DMS 273 treated with DMSO at 0.1 percent for 48 hours (cell line): Measurements from ENCODE around the gene RAB11A.

Source experiments
- DNase-seq: peaks from one replicate; lab custom pipeline; 2025; lab: John Stamatoyannopoulos, UW

The RAB11A gene

DNA sequence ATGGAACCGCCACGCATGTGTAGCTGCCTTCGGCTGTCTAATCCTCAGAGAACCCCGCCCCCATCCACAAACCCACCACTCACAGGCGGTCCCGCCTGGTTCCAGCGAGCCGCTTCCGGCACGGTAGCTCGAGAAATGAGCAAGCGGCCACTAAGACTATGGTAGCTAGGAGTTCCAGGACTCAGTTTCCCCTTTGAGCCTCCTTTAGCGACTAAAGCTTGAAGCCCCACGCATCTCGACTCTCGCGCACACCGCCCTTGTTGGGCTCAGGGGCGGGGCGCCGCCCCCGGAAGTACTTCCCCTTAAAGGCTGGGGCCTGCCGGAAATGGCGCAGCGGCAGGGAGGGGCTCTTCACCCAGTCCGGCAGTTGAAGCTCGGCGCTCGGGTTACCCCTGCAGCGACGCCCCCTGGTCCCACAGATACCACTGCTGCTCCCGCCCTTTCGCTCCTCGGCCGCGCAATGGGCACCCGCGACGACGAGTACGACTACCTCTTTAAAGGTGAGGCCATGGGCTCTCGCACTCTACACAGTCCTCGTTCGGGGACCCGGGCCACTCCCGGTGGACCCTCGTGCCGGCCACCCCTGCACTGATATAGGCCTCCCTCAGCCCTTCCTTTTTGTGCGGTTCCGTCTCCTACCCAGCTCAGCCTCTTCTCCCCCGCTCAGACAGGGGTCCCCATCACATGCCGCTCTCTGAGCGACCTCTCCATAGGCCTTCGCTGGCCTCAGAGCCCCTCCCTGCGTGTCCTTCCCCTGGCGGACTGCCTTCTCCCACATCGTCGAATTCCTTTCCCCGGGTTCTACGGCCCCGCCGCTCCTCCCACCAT lies at the start of gene RAB11A:
Gene RAB11A, plus strand, starts transcription at position 366 of the 828 bp plus-strand sequence. Its CDS starts 95 bp downstream, at position 461.
- DNase-seq = peak; percentile 83

DNA sequence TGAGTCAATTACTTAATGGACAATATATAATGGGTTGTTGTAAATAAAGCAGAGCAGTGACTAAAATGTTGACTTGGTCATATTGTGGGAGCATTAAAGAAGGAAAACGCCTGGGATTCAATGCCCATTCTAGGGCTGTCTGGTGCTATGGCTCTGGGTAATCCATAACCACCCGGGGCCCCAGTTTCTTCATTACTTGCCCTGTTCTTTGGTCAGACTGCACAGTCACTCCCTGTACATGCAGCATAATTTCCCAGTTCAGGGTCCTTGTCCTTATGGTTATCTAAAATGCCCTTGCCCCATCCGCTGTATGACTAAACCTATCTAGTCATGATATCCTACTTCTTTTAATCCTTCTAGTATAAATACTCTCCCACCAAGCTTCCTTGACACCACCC lies 49.7 kb upstream of the RAB11A start:
- DNase-seq = no peak

DNA sequence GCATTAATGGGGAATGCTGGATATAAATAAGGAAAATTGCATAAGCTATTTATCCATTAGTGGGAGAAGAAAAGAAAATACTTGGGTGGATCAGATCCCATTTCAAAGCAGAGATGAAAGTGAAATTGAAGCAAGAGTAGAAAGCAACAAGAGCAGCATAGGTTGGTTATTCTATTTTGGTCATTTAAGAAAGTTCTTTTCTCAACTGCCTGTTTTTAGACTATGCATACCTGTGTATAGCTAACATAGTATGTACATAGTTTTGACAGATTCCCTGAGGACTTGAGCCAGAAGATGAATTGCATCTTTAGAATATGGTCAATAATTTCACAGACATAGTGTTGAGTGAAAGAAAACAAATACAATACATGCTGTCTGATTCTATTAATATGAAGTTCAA lies 48.2 kb upstream of the RAB11A start:
- no peak for DNase-seq

DNA sequence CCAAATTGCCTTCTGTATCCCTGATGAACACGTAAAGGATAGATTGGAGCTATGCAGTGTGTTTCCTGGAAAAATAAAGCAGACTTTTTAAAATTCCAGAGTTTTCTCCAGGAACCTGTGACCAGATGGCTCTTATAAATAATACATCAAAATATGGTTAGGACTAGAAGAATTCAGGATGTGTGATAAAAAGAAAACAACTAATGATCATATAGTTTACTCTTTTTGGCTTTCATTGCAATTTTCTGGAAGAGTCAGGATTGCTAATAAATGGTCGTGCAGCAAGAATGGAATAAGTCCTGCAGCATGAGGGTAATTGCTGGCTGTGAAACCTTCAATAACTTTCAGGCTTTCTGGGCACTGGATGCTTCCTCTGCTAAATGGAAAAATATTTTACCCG lies 47.0 kb upstream of the RAB11A start:
- no peak for DNase-seq

DNA sequence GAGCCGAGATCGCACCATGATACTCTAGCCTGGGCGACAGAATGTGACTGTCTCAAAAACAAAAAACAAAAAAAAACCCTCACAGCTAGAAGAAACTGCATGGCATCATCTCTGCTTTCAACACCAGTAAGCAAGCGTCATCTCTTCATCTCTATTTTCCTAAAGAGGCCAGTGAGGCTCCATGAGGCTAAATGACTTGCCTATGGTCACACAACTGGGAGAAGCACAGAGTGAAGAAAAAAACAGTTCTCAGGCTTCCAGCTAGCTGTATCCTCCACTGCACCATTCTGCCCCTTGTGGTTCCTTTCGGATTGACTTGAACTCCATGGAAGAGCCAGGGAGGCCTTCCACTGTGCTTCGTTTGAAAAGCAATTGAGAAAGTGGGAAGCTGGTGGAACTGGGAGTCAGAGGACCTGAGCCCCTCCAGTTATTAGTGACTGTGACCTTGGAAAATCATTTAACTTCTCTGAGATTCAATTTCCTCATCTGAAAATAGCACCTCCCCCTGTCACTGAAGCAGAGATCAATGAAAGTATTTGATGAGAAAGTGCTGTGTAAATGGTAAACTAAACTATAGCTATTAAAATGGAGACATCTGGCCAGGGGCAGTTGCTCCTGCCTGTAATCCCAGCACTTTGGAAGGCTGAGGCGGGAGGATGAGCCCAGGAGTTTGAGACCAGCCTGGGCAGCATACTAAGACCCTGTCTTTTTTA lies 45.1 kb upstream of the RAB11A start:
- peak; percentile 32 for DNase-seq

DNA sequence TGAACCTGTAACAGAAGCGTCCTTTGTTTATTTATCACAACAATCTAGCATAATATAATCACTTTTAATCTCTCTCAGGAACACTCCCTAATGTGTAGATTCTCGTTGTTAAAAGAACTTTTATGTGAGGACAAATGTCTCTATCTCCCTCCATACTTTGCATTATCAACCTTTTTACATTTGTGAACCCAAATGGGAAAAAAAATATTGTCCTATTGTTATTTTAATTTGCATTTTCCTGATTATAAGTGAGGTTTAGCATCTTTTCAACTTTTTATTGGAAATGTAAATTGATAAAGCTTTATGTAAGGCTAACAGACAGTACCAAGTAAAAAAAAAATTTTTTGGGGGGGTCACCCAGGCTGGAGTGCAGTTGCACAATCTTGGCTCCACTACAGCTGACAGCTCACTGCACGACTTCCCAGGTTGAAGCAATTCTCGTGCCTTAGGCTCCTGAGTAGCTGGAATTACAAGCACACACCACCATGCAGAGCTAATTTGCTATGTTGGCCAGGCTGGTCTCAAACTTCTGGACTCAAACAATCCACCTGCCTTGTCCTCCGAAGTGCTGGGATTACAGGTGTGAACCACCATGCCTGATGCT lies 44.2 kb upstream of the RAB11A start:
- DNase-seq = no peak

DNA sequence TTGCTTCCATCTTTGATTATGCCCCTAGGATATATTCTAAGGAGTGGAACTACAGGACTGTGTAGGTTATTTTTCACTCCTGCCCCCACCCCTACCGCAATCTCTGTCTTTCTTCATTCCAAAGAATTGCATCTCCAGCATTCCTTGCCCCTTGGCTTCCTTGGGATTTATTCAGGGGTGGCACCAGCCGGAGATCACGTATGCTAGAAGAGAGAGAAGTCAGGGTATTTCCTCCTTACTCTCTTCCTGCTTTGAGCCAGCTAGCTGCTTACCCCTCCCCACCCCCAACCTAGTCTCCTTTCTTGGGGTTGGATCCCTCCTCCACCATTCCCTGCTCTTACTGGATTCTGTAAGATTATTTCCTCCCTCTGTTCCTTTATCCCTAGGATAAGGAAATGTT lies 42.2 kb upstream of the RAB11A start:
- DNase-seq = no peak

DNA sequence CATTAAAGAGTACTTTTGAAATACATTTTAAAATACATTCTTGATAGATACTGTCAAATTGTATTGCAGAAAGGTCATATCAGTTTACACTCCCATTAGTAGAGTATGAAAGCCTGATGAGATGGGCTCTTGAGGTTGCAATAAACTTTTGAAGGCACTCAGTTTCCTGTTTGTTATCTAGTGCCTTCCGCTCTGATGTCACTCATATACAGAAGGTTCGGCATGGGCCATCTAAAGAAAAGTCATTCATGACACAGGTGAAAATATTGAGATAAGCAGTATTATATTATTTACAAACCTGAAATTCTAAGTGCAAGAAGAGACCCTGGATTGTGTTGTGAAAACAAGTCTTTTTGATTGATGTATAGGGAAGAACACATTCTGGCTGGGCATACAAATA lies 40.7 kb upstream of the RAB11A start:
- DNase-seq = no peak

DNA sequence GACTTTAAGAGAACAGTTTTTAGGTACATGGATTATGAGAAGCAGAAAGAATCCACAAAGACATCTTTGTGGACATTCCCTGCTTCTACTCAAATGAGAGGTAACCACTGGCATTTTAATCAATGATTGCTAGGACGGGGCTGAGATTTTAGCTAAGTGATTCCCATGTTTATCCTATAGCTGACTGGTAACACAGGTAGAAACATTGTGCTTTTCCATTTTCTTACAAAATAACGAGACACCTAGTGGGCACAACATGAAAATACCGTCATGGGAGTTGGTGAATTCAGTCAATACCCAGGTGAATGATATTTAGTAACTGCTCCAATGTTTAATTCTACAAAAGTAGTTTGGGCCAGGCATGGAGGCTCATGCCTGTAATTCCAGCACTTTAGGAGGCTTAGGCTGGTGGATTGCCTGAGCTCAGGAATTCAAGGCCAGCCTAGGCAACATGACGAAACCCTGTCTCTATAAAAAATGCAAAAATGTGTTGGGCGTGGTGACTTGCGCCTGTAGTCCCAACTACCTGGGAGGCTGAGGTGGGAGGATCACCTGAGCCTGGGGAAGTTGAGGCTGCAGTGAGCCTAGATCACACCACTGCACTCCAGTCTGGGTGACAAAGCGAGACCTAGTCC lies 40.0 kb upstream of the RAB11A start:
- no peak for DNase-seq

DNA sequence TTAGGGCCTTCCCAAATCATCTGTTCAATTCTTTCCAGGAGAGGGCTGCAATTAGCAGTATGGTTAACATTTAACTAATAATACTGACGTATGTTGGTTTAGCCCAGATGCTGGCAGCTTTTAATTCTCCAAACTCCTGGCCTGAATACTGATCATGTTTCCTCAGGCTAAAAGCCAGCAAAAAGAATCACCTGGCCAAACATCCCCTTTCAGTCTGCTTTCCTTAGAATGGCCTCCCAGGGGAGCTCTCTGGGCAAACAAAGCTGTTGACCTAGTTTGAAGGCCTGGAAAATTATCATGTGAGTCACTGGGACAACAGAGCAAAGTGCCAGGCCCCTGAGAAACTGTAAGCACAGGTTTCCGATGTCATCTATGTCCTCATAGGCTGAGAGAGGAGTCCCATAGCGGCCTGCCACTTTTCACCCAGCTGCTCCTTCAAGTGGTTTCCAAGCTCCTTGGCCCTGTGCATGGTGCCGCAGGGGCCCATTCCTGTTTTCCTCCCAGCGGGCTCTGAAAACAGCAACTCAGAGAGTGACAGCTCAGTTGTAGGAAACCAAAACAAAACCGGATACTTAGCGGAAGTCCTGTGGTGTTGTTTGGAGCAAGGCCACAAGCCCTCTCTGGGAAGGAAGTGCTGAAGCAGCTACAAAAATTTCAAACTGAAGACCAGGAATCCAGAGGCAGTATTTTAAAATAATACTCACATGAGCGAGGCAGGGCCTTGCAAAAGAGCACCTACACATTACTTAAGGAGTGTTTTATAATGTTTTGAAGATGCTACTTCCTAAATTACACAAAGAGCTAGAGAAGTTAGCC lies 36.5 kb upstream of the RAB11A start:
- DNase-seq = peak; percentile 96

DNA sequence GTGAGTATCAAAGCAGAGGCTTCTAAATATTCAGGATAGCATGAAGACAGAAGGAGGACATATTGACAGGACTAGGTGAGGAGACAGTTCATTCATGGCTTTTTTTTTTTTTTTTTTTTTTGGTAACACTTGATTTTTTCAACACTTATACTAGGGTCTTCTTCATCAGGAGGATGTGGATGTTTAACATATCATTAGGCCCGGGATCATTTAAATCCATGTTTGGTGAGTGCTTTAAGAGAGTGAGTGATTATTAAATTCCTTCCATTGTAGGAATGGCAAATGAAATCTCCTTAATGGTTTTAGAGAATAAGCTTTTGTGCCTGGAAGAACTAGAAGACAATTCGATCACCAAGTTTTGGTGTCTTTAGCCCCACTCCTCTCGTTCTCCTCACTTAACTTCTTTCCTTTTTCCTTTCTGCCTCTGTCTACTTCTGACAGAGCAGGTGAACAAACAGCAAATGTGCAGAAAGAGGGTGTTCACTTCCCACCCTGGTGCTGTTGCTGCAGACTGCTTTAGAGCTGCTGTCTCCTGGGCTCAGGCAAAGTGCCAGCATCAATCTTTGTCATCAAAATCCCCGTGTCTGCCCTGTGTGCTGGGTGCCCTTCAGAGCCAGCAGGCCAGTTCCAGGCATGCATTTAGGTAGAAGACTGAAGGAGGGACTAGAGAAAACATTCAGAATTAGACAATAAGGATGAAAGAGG lies 35.6 kb upstream of the RAB11A start:
- no peak for DNase-seq

DNA sequence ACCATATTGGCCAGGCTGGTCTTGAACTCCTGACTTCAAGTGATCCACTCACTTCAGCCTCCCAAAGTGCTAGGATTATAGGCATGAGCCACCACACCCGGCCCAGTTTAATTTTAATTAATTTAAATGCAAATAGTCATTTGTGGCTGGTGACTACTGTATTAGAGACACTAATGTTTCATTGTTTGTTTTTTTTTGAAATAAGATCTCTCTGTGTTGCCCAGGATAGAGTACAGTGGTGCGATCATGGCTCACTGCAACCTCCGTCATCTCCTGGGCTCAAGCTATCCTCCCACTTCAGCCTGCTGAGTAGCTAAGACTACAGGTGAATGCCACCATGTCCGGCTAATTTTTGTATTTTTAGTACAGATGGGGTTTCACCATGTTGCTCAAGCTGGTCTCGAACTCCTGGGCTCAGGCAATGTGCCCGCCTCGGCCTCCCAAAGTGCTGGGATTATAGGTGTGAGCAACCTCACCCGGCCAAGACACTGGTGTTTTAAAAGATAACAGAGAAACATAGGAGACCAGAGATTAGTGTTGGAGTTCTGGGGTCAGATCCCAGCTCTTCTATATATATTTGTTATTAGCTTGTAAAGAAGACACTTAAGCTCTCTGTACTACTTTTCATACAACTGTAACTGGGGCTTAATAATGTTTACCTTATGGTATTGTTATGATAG lies 34.5 kb upstream of the RAB11A start:
- no peak for DNase-seq

DNA sequence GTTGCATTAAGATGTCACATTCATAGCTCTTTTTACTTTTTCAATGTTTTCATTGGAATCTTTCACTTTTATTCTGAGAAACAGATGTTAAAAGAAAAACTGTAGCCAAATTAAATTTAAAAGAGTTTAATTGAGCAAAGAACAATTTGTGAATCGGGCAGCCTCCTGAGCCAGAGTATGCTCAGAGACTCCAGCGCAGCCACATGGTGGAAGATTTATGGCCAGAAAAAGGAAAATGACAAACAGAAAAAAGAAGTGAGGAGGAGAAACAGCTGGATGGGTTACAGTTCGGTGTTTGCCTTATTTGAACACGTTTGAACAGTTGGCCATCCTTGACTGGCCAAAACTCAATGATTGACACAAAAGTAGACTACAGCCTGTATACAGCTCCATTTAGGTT lies 33.8 kb upstream of the RAB11A start:
- no peak for DNase-seq

DNA sequence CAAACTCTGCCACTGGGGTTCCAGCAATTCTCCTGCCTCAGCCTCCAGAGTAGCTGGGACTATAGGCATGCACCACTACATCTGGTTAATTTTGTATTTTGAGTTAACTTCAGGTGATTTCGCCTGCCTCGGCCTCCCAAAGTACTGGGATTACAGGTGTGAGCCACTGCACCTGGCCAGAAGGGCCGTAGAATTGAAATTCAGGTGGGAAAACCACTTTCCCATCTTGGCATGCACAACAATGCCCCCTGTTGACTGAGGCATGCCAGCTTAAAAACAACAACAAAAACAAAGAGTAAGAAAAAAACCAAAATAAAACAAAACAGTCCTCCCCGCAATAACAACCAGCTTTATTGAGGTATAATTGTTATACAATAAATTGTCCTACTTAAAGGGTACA lies 32.6 kb upstream of the RAB11A start:
- no peak for DNase-seq

DNA sequence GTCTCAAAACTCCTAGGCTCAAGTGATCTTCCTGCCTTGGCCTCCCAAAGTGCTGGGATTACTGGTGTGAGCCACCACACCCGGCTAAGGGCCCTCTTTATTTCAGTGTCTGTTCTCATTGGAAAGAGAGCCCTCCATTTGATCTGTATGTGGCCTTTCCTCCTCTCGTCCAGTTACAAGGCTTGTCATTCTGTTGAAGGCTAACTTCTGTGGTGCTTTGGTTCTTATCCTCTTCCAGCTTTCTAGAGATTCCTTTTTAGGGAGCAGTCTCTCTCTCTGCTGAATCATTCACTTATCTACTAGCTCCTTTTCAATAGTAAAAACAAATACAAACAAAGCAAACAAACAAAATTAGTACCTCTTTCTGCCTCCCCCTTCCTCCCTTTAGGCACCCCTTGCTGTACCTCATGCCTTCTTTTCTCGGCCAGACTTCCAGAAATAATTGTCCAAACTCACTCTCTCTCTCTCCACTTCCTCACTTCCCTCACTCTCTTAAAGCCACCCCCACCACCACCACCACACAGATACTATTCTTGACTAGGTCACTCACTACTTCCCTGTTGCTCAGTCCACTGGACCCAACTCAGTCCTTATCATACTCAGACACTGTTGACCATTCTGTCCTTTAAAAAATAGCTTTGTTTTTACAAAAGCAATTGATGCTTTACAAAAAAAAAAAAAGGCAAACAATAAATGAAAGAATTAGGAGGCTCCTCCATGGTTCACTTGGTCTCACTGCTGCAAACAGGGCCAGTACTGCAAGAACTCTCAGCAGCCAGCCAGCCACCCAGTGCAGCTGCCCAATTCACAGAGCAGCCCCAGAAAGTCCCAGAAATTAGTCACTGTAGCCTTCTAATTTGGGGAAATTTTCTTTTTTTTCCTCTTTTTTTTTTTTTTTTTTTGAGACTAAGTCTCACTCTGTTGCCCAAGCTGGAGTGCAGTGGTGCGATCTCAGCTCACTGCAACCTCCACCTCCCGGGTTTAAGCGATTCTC lies 31.7 kb upstream of the RAB11A start:
- no peak for DNase-seq

DNA sequence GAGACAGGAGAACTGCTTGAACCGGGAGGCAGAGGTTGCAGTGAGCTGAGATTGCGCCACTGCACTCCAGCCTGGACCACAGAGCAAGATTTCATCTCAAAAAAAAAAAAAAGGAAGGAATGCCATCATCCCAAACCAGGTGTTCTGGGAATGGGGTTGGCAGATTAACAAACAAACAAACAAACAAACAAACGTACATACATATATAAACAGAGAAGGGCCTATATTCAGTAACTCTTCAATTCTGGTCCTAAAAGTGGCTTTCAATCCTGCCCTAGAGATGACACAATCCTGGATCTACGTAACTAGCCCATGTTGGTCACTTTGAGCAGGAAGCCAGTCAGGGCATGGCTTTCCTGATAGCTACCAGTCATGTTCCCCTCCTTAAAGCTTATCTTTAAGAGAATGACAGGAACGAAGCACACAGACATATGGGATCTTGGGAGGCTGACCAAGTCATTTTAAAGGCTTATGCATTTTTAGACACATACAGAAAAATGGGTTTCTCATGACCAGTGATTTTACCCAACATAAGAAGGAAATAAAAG lies 29.9 kb upstream of the RAB11A start:
- no peak for DNase-seq

DNA sequence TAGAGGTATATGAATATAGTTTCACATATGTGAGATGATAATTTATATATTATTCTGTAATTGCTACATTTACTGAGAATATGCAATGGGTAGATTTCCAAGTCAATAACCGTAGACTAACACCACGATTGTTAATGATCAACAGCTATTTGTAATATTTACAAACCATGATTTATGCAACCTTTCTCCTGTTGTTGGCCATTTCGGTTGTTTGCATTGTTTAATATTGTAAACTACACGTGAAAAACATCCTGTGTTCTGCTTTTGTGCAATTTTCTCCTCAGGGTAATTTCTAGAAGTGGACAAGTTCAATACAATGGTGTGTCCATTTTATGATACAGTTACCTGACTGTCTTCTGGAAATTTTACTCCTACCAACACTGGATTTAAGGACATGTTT lies 29.3 kb upstream of the RAB11A start:
- DNase-seq = no peak

DNA sequence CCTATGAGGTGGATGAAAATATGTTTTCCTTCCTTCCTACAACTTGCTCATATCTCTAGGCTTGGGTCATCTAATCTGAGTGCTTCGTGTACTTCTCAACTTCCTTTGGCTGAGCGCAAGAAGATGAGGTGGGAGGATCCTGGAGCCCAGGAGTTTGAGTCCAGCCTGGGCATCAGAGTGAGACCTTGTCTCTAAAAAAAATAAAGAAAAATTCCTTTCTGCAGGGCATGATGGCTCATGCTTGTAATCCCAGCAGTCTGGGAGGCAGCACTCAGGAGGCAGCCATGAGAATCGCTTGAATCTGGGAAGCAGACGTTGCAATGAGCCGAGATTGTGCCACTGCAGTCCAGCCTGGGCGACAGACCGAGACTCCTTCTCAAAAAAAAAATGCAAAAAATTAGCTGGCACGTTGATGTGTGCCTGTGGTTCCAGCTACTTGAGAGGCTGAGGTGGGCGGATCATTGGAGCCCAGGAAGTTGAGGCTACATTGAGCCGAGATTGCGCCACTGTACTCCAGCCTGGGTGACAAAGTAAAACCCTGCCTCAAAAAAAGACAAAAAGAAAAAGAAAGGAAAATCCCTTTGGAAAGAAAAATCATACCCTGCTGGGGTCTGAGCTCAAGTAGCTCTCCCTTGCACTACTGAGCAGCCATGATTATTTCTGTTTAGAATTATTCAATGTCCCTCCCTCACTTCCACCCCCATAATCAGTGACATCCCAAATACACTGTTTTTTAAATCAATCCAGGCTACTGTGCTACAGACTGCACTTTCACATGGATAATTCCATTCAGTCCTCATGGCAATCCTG lies 28.0 kb upstream of the RAB11A start:
- no peak for DNase-seq
